OCI-M1 (cell line): Measurements from ENCODE around the gene SLC15A3.
"Not testable (repeated sequence)": the region's sequence is repeated elsewhere in the genome, so short reads cannot be mapped to it uniquely, and the experiment has no call there.

Source experiments
- DNase-seq: peaks from one replicate; lab custom pipeline; 2025; lab: John Stamatoyannopoulos, UW

The SLC15A3 gene

DNA sequence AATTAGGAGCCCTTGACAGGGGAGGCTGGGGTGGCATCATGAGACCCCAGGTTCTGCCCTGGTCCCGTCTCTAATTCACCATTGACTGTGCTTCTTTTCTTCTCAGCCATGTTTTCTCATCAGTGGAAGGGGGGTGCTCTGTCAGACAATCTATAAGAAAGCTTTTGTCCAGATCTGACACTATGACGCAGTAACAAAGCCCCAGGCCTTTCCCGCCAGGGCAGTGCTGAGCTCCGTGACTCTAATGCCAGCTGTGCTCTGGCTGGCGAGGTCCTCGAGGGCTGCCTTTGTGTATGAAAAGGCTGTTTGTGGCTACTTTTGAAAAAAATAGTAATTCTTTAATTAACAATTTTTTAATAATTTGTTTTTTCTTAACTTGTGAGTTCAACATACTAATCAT lies 22.8 kb upstream of the SLC15A3 start:
- no peak for DNase-seq

- DNase-seq = not testable (repeated sequence)
Measured at GRCh38 chr11:60974316-60974715, 22.3 kb upstream of the SLC15A3 start.

DNA sequence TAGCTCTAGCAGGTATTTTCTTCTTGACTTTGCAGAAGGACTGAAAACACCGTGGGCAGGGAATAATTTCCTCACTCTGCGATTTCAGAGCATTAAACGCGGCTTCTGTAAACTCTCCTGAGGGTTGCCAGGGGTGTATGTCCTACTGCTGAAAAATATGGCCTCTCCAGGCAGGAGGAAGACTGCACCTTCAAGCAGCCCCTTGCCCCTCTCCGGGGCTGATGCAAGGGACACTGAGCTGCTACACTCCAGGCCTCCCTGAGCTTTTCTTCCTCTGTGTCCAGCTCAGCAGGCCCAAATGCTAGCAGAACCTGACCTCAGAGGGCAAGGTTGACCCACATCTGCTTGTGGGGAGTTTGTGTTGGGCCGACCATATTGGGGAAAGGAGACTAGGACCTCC lies 21.7 kb upstream of the SLC15A3 start:
- DNase-seq = no peak

DNA sequence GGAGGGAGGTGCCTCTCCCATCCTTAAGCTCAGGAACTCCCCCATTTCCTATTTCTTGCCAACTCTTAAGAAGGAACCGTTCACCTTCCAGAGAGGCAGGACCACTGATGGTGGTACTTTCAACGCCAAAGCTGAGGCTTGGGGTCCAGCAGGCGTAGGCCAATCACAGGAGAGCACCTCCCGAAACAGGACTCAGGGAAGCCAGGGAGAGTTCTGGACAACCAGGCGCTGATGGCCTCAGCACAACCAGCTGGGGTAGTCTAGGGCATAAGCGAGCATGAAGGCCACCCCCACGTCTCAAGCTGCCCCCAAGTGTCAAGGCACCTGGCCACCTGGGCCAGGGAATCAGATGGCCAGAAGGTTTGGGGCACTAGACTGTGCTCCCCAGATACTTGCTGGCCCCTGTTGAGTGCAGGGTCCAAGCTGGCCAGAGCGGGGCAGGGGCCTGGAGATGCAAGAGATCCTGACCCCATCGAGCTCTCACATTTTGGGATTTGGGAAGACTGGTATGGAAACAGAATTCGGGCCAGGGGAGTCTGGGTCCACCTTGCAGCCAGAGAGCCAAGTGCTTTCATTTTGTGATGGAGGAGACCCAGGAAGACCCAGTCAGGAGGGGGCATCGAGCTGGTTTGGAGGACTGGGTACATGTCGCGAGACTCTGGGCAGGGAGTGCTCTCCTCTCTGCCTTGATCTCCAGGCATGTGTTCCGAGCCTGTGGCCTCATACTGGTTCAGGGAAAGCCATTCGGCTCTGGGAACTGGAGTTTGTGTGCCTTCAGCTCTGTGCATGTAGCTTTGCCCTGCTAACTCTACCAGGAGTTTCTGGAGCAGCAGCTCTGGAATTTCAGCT lies 20.4 kb upstream of the SLC15A3 start:
- DNase-seq = no peak

- DNase-seq = no peak
Measured at GRCh38 chr11:60971520-60971919, 19.5 kb upstream of the SLC15A3 start, which contains the start of gene CD6. TSS of gene CD6 (plus strand) at chr11:60971680. CDS start at chr11:60971866, 186 bp downstream.

DNA sequence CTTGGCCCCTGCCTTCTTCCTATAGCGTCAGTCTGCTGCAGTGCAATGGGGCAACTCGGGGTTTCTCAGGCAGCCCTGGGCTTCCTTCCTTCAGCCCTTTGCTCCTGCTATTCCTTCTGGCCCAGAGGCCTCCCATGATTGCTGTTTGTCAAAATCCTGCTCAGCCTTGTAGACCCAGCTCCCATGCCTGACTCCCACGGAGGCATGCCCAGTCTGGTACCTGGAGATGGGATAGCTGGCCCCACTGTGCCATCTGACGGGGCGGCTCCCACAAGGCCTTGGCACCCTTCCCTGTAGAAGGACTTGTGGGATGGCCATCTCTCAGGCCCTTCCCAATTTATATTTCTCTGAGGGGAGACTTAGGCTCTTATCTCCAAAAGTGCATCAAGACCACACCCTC lies 18.9 kb upstream of the SLC15A3 start:
- no peak for DNase-seq

DNA sequence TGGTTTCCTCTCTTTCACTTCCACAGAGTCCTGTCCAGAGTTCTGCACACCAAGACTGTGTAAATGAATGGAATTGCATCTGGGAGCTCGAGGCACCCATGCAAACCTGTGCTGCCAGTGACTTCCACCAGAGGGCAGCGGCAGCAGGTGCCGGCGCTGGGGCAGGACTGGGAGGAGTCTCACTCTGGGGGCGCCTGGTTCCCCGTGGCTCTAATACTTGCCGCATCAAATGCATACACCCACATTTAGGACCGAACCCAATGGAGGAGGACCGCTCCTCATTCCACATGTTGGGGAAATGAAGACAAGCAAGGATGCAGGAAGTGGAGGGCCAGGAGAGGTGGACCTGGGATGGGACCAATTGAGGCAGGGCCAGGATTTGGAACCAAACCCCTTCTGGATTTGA lies 18.4 kb upstream of the SLC15A3 start:
- DNase-seq = peak; percentile 68

- DNase-seq = no peak
Measured at GRCh38 chr11:60968223-60968622, 16.2 kb upstream of the SLC15A3 start.

GRCh38 chr11:60966890-60967289 lies 14.9 kb upstream of the SLC15A3 start:
- DNase-seq = no peak

DNA sequence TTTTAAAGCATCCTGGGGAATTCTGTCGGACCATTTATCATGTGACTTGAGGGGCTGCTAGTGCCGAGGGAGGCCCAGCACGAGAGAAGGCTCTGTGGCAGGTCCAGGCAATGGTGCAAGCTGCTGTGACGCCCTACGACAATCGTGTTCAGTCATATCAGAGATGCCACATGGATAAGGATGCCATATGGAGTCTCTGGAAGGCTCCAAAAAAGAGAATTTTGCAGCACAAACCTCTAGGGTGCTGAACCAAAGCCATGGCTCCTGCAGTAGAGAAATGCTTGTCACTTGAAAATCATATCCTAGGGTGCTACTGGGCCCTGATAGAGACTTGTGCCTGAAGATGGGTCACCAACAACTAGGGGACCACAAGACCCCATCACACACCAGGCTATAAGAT lies 12.8 kb upstream of the SLC15A3 start:
- DNase-seq = no peak

- no peak for DNase-seq
Measured at GRCh38 chr11:60960405-60960804, 8.4 kb upstream of the SLC15A3 start.

GRCh38 chr11:60959431-60959830 lies 7.5 kb upstream of the SLC15A3 start:
- no peak for DNase-seq

- no peak for DNase-seq
Measured at GRCh38 chr11:60957188-60957587, 5.2 kb upstream of the SLC15A3 start.

DNA sequence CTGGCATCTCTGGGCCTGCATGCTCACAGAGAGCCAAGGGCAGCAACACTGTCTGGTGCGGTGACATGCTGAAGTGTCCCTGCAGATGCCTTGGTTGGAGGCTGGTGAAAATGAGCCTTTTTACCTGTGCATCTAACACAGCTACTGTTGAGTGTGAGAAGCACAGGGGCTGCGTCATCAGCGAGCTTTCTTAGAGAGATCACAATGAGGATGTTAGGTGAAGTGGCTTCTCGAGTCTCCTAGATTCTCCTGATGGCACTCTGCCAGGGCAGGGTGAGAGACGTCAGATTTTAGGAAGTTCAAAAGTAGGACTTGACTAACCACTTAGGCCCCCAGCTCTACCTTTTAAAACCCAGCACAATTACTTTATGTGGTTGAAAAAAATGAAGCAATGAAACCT lies 3.6 kb upstream of the SLC15A3 start:
- DNase-seq = no peak

DNA sequence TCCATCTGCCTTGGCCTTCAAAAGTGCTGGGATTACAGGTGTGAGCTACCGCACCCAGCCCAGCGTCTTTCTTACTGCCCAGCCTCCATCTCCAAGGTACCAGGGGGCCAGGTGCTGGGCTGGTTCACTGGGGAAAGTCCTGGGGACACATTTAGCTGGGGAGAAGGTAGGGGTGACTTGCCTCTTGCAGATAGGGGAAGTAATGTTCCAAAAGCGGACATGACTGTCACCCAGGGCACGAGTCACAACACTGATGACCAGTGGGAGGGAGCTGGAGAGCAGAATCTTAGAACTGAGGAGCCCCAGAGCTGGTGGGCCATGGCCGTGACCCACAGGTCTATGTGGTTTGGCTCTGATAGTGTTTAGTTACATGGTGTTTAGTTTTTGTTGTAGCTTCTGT lies 2.4 kb upstream of the SLC15A3 start:
- DNase-seq = peak; percentile 10

GRCh38 chr11:60953781-60954180 lies 1.8 kb upstream of the SLC15A3 start:
- peak; percentile 16 for DNase-seq

- peak; percentile 16 for DNase-seq
Measured at GRCh38 chr11:60952742-60953170, 780 bp upstream of the SLC15A3 start.

- DNase-seq = no peak
Measured at GRCh38 chr11:60951606-60951903, 421 bp downstream of the SLC15A3 start.

GRCh38 chr11:60950933-60951605 lies 907 bp downstream of the SLC15A3 start:
- DNase-seq = no peak

- DNase-seq = no peak
Measured at GRCh38 chr11:60950024-60950423, 2.0 kb downstream of the SLC15A3 start.

DNA sequence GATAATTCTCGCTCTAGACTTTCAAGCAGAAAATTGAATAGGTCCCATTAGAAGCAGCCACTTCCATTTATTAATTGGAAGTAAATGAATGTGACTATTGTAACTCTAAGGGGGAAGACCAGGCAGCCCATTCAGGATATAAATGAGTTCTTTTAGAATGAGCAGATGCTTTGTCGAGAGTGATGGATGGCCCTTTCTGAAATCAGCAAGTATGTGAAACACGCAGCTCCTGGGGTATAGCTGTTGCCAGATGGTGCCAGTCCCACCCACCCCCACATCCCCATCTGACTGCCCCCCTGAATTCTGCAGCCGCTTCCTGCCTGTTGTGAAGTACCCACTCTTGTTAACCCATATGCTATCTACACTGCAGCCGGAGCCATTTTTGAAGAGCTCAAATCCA lies 3.7 kb downstream of the SLC15A3 start:
- DNase-seq = no peak

DNA sequence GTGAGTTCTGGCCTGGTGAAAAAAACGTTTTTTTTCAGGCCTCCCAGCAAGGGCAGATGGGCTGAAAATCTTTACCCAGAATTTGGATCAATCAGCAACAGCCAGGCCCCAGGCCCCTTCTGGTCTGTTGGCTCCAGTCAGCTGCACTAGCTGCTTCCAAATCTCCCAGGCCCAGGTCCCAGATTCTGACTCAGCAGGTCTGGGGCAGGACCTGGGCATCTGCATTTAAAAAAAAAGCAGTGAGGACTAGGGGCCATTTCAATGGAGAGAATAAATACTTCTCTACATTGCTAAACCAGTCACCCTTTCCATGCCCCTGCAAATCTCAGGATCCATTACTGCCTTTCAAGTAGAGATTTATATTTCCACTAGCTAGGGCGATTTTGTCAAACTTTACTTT lies 4.3 kb downstream of the SLC15A3 start:
- no peak for DNase-seq

- DNase-seq = no peak
Measured at GRCh38 chr11:60946601-60947264, 5.2 kb downstream of the SLC15A3 start.
